Islet precursor cell (in vitro differentiated cells): ENCODE results near the gene DSTYK.
A peak's percentile ranks its signal among the peaks of the same experiment; 100 is the strongest.
"Not testable (repeated sequence)": the region's sequence is repeated elsewhere in the genome, so short reads cannot be mapped to it uniquely, and the experiment has no call there.

Source experiments
- DNase-seq: peaks from one replicate; pipeline ENCODE4 v3.0.0-alpha.2; 2018

The DSTYK gene

GRCh38 chr1:205217418-205217817 is 5.9 kb upstream of the DSTYK start:
- no peak for DNase-seq

GRCh38 chr1:205216588-205216987 is 5.1 kb upstream of the DSTYK start:
- DNase-seq, result no peak

GRCh38 chr1:205214756-205215155 is 3.3 kb upstream of the DSTYK start:
- no peak for DNase-seq

- no peak for DNase-seq
Measured at GRCh38 chr1:205211839-205212536, 486 bp upstream of the DSTYK start.

GRCh38 chr1:205210756-205211168 is 740 bp downstream of the DSTYK start:
- no peak for DNase-seq

- no peak for DNase-seq
Measured at GRCh38 chr1:205208811-205209210, 2.7 kb downstream of the DSTYK start.

GRCh38 chr1:205205055-205205454 is 6.4 kb downstream of the DSTYK start:
- no peak for DNase-seq

GRCh38 chr1:205204552-205204951 is 7.0 kb downstream of the DSTYK start:
- no peak for DNase-seq

GRCh38 chr1:205199931-205200299 is 11.6 kb downstream of the DSTYK start:
- no peak for DNase-seq

- DNase-seq, result peak; percentile 56
Measured at GRCh38 chr1:205199090-205199930, 12.2 kb downstream of the DSTYK start.

- DNase-seq, result no peak
Measured at GRCh38 chr1:205192287-205192686, 19.2 kb downstream of the DSTYK start.

- no peak for DNase-seq
Measured at GRCh38 chr1:205191622-205192021, 19.9 kb downstream of the DSTYK start.

- DNase-seq, result no peak
Measured at GRCh38 chr1:205190845-205191577, 20.5 kb downstream of the DSTYK start.

- no peak for DNase-seq
Measured at GRCh38 chr1:205189131-205189530, 22.4 kb downstream of the DSTYK start.

GRCh38 chr1:205188596-205188995 is 22.9 kb downstream of the DSTYK start:
- DNase-seq, result no peak

GRCh38 chr1:205188098-205188497 is 23.4 kb downstream of the DSTYK start:
- no peak for DNase-seq

GRCh38 chr1:205187420-205187819 is 24.1 kb downstream of the DSTYK start:
- DNase-seq, result no peak

GRCh38 chr1:205186191-205186590 is 25.3 kb downstream of the DSTYK start:
- no peak for DNase-seq

- peak; percentile 83 for DNase-seq
Measured at GRCh38 chr1:205183676-205184335, 27.7 kb downstream of the DSTYK start.

GRCh38 chr1:205182930-205183329 is 28.6 kb downstream of the DSTYK start:
- DNase-seq, result no peak

- not testable (repeated sequence) for DNase-seq
Measured at GRCh38 chr1:205180331-205180730, 31.2 kb downstream of the DSTYK start.

GRCh38 chr1:205179842-205180241 is 31.7 kb downstream of the DSTYK start:
- DNase-seq, result no peak

- DNase-seq, result no peak
Measured at GRCh38 chr1:205172729-205173366, 38.7 kb downstream of the DSTYK start.
